MG63 (cell line): ENCODE measurements around the gene PRKCH. TPM values are rescaled to one million over a fixed set of nuclear protein-coding genes. Genes with fewer than 3 reads are reported as not detected.
A peak's percentile ranks its signal among the peaks of the same experiment; 100 is the strongest.
"Not testable (repeated sequence)": the region's sequence is repeated elsewhere in the genome, so short reads cannot be mapped to it uniquely, and the experiment has no call there.

ENCODE experiments used
- DNase-seq: peaks from one replicate; pipeline ENCODE4 v3.0.0-alpha.2; 2020
- H3K27me3 ChIP-seq: fragments of 250-450 bp; sonication (Bioruptor Pico); 2 replicates; pipeline ENCODE4 v1.5.1; 2020; ENCODE audit warnings: mild to moderate bottlenecking, moderate library complexity
- H3K36me3 ChIP-seq: fragments of 250-450 bp; sonication (Bioruptor Pico); 2 replicates; pipeline ENCODE4 v1.5.1; 2020; ENCODE audit warnings: mild to moderate bottlenecking, moderate library complexity
- H3K4me3 ChIP-seq: fragments of 250-450 bp; sonication (Bioruptor Pico); 2 replicates; pipeline ENCODE4 v1.5.1; 2020; ENCODE audit warnings: mild to moderate bottlenecking, moderate library complexity
- H3K9me3 ChIP-seq: fragments of 250-450 bp; sonication (Bioruptor Pico); 2 replicates; pipeline ENCODE4 v1.5.1; 2020; ENCODE audit warnings: mild to moderate bottlenecking, moderate library complexity
- total RNA-seq: library from RNA; depleted of rRNA; stranded (reverse); fragments of >200 nt; shearing (Covaris generic); gene quantifications from 2 replicates; pipeline ENCODE4 v1.2.3, GENCODE V29; 2014; ENCODE audit warnings: low replicate concordance

The PRKCH gene
- total RNA-seq, 1 experiment from 2014 or later = 6.0 TPM

GRCh38 chr14:61461808-61462275 lies 140.5 kb downstream of the PRKCH start:
- Histone ChIP-seq H3K9me3 (no peaks in the 10 kb centered on the region), H3K36me3 (no peaks in the 10 kb centered on the region), H3K4me3 (no peak overlapping the region), H3K27me3 (no peaks in the 10 kb centered on the region)
- DNase-seq = no peak

- Histone ChIP-seq H3K27me3 (no peaks in the 10 kb centered on the region), H3K4me3 (no peak overlapping the region), H3K9me3 (no peaks in the 10 kb centered on the region), H3K36me3 (no peaks in the 10 kb centered on the region)
- DNase-seq = no peak
Measured at GRCh38 chr14:61462566-61463193, 141.3 kb downstream of the PRKCH start.

GRCh38 chr14:61463664-61464285 lies 142.4 kb downstream of the PRKCH start:
- no peak overlapping the region for H3K4me3 ChIP-seq
- no peaks in the 10 kb centered on the region for H3K27me3 ChIP-seq
- H3K36me3 ChIP-seq = no peaks in the 10 kb centered on the region
- no peaks in the 10 kb centered on the region for H3K9me3 ChIP-seq
- no peak for DNase-seq

GRCh38 chr14:61464539-61465320 lies 143.4 kb downstream of the PRKCH start:
- H3K4me3 ChIP-seq, H3K36me3 ChIP-seq, DNase-seq, H3K9me3 ChIP-seq, H3K27me3 ChIP-seq: not testable (repeated sequence)

GRCh38 chr14:61466249-61466904 lies 145.0 kb downstream of the PRKCH start:
- DNase-seq = no peak
- H3K27me3 ChIP-seq = no peaks in the 10 kb centered on the region
- H3K9me3 ChIP-seq = no peaks in the 10 kb centered on the region
- no peaks in the 10 kb centered on the region for H3K36me3 ChIP-seq
- no peak overlapping the region for H3K4me3 ChIP-seq

- Histone ChIP-seq H3K36me3 (no peaks in the 10 kb centered on the region), H3K9me3 (no peaks in the 10 kb centered on the region), H3K27me3 (no peaks in the 10 kb centered on the region), H3K4me3 (no peak overlapping the region)
- DNase-seq = no peak
Measured at GRCh38 chr14:61466905-61467280, 145.5 kb downstream of the PRKCH start.

- no peaks in the 10 kb centered on the region for H3K36me3 ChIP-seq
- H3K9me3 ChIP-seq = no peaks in the 10 kb centered on the region
- no peaks in the 10 kb centered on the region for H3K27me3 ChIP-seq
- no peak for DNase-seq
- no peak overlapping the region for H3K4me3 ChIP-seq
Measured at GRCh38 chr14:61467296-61467695, 145.9 kb downstream of the PRKCH start.

GRCh38 chr14:61468063-61468825 lies 146.9 kb downstream of the PRKCH start:
- H3K36me3 ChIP-seq = no peaks in the 10 kb centered on the region
- no peak for DNase-seq
- H3K9me3 ChIP-seq = no peaks in the 10 kb centered on the region
- H3K27me3 ChIP-seq = no peaks in the 10 kb centered on the region
- no peak overlapping the region for H3K4me3 ChIP-seq

- Histone ChIP-seq H3K9me3 (no peaks in the 10 kb centered on the region), H3K27me3 (no peaks in the 10 kb centered on the region), H3K36me3 (no peaks in the 10 kb centered on the region), H3K4me3 (no peak overlapping the region)
- DNase-seq = no peak
Measured at GRCh38 chr14:61469781-61470180, 148.4 kb downstream of the PRKCH start.

GRCh38 chr14:61470261-61470960 lies 149.0 kb downstream of the PRKCH start:
- peak; percentile 41 for DNase-seq
- H3K4me3 ChIP-seq = no peak overlapping the region
- H3K9me3 ChIP-seq = no peaks in the 10 kb centered on the region
- H3K27me3 ChIP-seq = no peaks in the 10 kb centered on the region
- no peaks in the 10 kb centered on the region for H3K36me3 ChIP-seq

- H3K4me3 ChIP-seq = no peak overlapping the region
- DNase-seq = no peak
- H3K36me3 ChIP-seq = no peaks in the 10 kb centered on the region
- H3K9me3 ChIP-seq = no peaks in the 10 kb centered on the region
- H3K27me3 ChIP-seq = no peaks in the 10 kb centered on the region
Measured at GRCh38 chr14:61470961-61471293, 149.5 kb downstream of the PRKCH start.

GRCh38 chr14:61471297-61472005 lies 150.1 kb downstream of the PRKCH start:
- no peak for DNase-seq
- Histone ChIP-seq H3K36me3 (no peaks in the 10 kb centered on the region), H3K9me3 (no peaks in the 10 kb centered on the region), H3K4me3 (peak overlapping the region; percentile 26), H3K27me3 (no peaks in the 10 kb centered on the region)

- Histone ChIP-seq H3K36me3 (no peaks in the 10 kb centered on the region), H3K4me3 (peak overlapping the region; percentile 26), H3K27me3 (no peaks in the 10 kb centered on the region), H3K9me3 (no peaks in the 10 kb centered on the region)
- no peak for DNase-seq
Measured at GRCh38 chr14:61472011-61472672, 150.8 kb downstream of the PRKCH start.

- no peak for DNase-seq
- Histone ChIP-seq H3K9me3 (no peaks in the 10 kb centered on the region), H3K36me3 (no peaks in the 10 kb centered on the region), H3K27me3 (no peaks in the 10 kb centered on the region), H3K4me3 (no peak overlapping the region)
Measured at GRCh38 chr14:61472801-61473376, 151.5 kb downstream of the PRKCH start.

- Histone ChIP-seq H3K36me3 (no peaks in the 10 kb centered on the region), H3K4me3 (no peak overlapping the region), H3K9me3 (no peaks in the 10 kb centered on the region), H3K27me3 (no peaks in the 10 kb centered on the region)
- DNase-seq = no peak
Measured at GRCh38 chr14:61474015-61474414, 152.6 kb downstream of the PRKCH start.
